Gastrocnemius medialis (tissue), 4 donors: ENCODE data around the gene PGPEP1. TPM values are rescaled to one million over a fixed set of nuclear protein-coding genes. Genes with fewer than 3 reads are reported as not detected.

Experiments used
- ATAC-seq, 2 donors: fragments of 150-250 bp; one replicate each; pipeline ENCODE4 v1.9.1; 2016
- DNase-seq, 2 donors: peaks; one replicate each; pipeline ENCODE4 v3.0.0-alpha.2; 2019
- H3K27ac ChIP-seq, 4 donors: fragments of 200-600 bp; sonication (generic); 1 replicate in 1 of 4; 2 replicates in 3 of 4; pipeline ENCODE4 v1.5.1; 2016 to 2018; ENCODE audit warnings: mild to moderate bottlenecking in 2 of 4, moderate library complexity in 1 of 4
- H3K27me3 ChIP-seq, 3 donors: fragments of 200-600 bp; sonication (generic) in 2 of 3; 1 replicate in 1 of 3; 2 replicates in 2 of 3; pipeline versions ENCODE4 v1.5.1 to v1.6.0; 2016 to 2019; ENCODE audit warnings: mild to moderate bottlenecking in 1 of 3, moderate library complexity in 1 of 3
- H3K36me3 ChIP-seq, 2 donors: fragments of 200-600 bp; sonication (generic) in 1 of 2; one replicate each; pipeline ENCODE4 v1.5.1; 2017 to 2018
- H3K4me1 ChIP-seq, 2 donors: fragments of 200-600 bp; sonication (generic) in 1 of 2; one replicate each; pipeline ENCODE4 v1.5.1; 2016 to 2017; ENCODE audit warnings: mild to moderate bottlenecking in 2 of 2
- H3K4me3 ChIP-seq, 4 donors: fragments of 200-600 bp; sonication (generic) in 3 of 4; 1 replicate in 1 of 4; 2 replicates in 3 of 4; pipeline ENCODE4 v1.5.1; 2016 to 2019; ENCODE audit warnings: mild to moderate bottlenecking in 2 of 4
- H3K9me3 ChIP-seq, 3 donors: fragments of 200-600 bp; sonication (generic) in 2 of 3; 1 replicate in 1 of 3; 2 replicates in 2 of 3; pipeline ENCODE4 v1.5.1; 2016 to 2019
- POLR2A ChIP-seq, 2 donors: fragments of 450-650 bp; IDR thresholded peaks; one replicate each; pipeline ENCODE4 v1.6.1; 2017; ENCODE audit warnings: antibody characterized with exemption in 2 of 2, mild to moderate bottlenecking in 2 of 2, moderate library complexity in 2 of 2
- in situ Hi-C, 4 donors: fragments of 200-750 bp; cut with MboI; loops; one replicate each; pipeline versions ENCODE4 v1.15.0 to v1.8.0; 2017; ENCODE audit warnings: low sequenced_read_pairs in 4 of 4
- intact Hi-C: fragments of 100-400 bp; cut with DNase I; formaldehyde crosslinking; loops from one replicate; pipeline ENCODE4 v1.15.1; 2023; ENCODE audit warnings: low total_unique reads
- total RNA-seq, 4 donors: library from RNA; depleted of rRNA; stranded (reverse); fragments of >200 nt; gene quantifications; one replicate each; pipeline versions ENCODE4 v1.1.0 to v1.2.3, GENCODE V29; 2016
- TF ChIP-seq, protein P1 (sequence below), 5 experiments: fragments of 450-650 bp in 3 of 5; fragments of 200-600 bp in 2 of 5; sonication (generic) in 2 of 5; IDR thresholded peaks in 4 of 5; conservative IDR thresholded peaks in 1 of 5; 1 replicate in 4 of 5; 2 replicates in 1 of 5; pipeline ENCODE4 v1.5.1; 2016 to 2019; ENCODE audit warnings: antibody characterized with exemption in 5 of 5, mild to moderate bottlenecking in 3 of 5, moderate library complexity in 3 of 5

The PGPEP1 gene
- total RNA-seq, 4 donors from 2014 or later = 11.7 to 42.3 (median 23.6) TPM

DNA sequence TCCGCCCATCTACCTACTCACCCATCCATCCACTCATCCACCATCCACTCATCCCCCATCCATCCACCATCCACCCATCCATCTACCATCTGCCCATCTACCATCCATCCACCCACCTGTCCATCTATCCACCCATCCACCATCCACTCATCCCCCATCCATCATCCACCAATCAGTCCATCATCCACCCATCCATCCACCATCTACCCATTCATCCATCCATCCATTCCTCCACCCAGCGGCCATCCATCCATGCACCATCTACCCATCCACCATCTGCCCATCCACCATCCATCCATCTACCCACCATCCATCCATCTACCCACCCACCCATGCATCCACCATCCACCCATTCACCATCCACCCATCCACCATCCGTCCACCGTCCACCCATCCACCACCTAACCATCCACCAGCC, 45.4 kb upstream of the PGPEP1 start:
- H3K36me3 ChIP-seq = no peaks in the 10 kb centered on the region
- H3K4me3 ChIP-seq = no peak overlapping the region
- TF ChIP-seq POLR2A (IDR thresholded peaks at IDR 0.05) = no peak
- TF ChIP-seq, protein P1, sequence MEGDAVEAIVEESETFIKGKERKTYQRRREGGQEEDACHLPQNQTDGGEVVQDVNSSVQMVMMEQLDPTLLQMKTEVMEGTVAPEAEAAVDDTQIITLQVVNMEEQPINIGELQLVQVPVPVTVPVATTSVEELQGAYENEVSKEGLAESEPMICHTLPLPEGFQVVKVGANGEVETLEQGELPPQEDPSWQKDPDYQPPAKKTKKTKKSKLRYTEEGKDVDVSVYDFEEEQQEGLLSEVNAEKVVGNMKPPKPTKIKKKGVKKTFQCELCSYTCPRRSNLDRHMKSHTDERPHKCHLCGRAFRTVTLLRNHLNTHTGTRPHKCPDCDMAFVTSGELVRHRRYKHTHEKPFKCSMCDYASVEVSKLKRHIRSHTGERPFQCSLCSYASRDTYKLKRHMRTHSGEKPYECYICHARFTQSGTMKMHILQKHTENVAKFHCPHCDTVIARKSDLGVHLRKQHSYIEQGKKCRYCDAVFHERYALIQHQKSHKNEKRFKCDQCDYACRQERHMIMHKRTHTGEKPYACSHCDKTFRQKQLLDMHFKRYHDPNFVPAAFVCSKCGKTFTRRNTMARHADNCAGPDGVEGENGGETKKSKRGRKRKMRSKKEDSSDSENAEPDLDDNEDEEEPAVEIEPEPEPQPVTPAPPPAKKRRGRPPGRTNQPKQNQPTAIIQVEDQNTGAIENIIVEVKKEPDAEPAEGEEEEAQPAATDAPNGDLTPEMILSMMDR (IDR thresholded peaks at IDR 0.05 in 4 of 5, conservative IDR thresholded peaks at IDR 0.05 in 1 of 5) = no peak
- H3K27ac ChIP-seq = no peak overlapping the region
- H3K9me3 ChIP-seq = no peaks in the 10 kb centered on the region
- ATAC-seq (no peak), DNase-seq (no peak)
- H3K27me3 ChIP-seq = no peaks in the 10 kb centered on the region
- intact Hi-C loops (no loop called here), in situ Hi-C loops (no loop called here)
- peaks cover 5 to 9% of the 10 kb centered on the region in 2 donors for H3K4me1 ChIP-seq

DNA sequence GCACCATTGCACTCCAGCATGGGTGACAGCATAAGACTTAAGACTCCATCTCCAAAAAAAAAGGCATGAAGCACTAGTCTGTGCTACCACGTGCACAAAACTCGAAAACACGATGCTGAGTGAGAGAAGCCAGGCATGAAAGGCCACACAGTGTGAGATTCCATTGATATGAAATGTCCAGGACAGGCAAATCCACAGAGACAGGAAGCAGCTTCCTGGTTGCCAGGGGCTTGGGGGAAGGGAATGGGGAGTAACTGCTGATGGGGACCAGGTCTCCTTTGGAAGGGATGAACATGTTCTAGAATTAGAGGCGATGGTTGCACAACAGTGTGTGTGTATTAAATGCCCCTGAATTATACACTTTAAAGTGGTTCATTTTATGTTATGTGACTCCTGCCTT, 43.1 kb upstream of the PGPEP1 start:
- Histone ChIP-seq H3K27ac (peak overlapping the region in 3 of 4 donors; percentile 17 to 99 (median 33)), H3K4me1 (peaks cover 14 to 22% of the 10 kb centered on the region in 2 donors), H3K36me3 (no peaks in the 10 kb centered on the region), H3K9me3 (no peaks in the 10 kb centered on the region), H3K27me3 (no peaks in the 10 kb centered on the region), H3K4me3 (no peak overlapping the region)
- DNase-seq (no peak), ATAC-seq (no peak)
- TF ChIP-seq, protein P1 (IDR thresholded peaks at IDR 0.05 in 4 of 5, conservative IDR thresholded peaks at IDR 0.05 in 1 of 5) = no peak
- TF ChIP-seq POLR2A (IDR thresholded peaks at IDR 0.05) = no peak
- intact Hi-C loops = no loop called here
- in situ Hi-C loops = no loop called here

DNA sequence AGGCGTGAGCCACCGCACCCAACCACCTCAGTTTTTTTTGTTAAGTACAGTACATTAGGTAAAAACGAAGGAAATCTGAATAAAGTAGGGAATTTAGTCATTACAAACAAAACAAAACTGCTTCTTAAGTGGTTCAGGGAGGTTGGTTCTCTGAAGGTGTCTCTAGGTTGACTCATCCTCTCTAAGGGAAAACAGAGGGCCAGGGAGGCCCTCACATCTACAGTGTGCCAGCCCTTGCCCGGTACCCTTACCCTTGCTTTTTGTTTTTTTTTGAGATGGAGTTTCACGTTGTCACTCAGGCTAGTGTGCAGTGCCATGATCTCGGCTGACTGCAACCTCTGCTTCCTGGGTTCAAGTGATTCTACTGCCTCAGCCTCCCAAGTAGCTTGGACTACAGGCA, 41.8 kb upstream of the PGPEP1 start:
- ATAC-seq = no peak
- intact Hi-C loops = no loop called here
- no peak overlapping the region for H3K4me3 ChIP-seq
- no peaks in the 10 kb centered on the region for H3K27me3 ChIP-seq
- H3K9me3 ChIP-seq = no peaks in the 10 kb centered on the region
- TF ChIP-seq, protein P1 (IDR thresholded peaks at IDR 0.05 in 4 of 5, conservative IDR thresholded peaks at IDR 0.05 in 1 of 5) = no peak
- no peak for TF ChIP-seq POLR2A (IDR thresholded peaks at IDR 0.05)
- peaks cover 16 to 27% of the 10 kb centered on the region in 2 donors for H3K4me1 ChIP-seq
- H3K36me3 ChIP-seq = no peaks in the 10 kb centered on the region
- peak overlapping the region; percentile 38 to 99 (median 90) for H3K27ac ChIP-seq
- no peak for DNase-seq
- in situ Hi-C loops = no loop called here

DNA sequence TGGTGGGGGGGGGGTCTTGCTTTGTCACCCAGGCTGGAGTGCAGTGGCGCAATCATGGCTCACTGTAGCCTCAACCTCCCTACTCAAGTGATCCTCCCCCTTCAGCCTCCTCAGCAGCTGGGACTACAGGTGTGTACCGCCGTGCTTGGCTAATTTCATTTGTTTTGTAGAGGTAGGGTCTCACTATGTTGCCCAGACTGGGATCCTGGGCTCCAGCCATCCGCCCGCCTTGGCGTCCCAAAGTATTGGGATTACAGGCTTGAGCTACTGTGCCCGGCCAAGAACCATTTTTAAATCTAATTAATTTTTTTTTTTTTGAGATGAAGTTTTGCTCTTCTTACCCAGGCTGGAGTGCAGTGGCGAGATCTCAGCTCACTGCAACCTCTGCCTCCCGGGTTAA, 40.7 kb upstream of the PGPEP1 start:
- Histone ChIP-seq H3K9me3 (no peaks in the 10 kb centered on the region), H3K4me3 (no peak overlapping the region), H3K36me3 (no peaks in the 10 kb centered on the region), H3K27me3 (no peaks in the 10 kb centered on the region), H3K4me1 (peaks cover 27 to 38% of the 10 kb centered on the region in 2 donors), H3K27ac (peak overlapping the region; percentile 88 to 99 (median 94))
- TF ChIP-seq, protein P1 (IDR thresholded peaks at IDR 0.05 in 4 of 5, conservative IDR thresholded peaks at IDR 0.05 in 1 of 5) = no peak
- no peak for TF ChIP-seq POLR2A (IDR thresholded peaks at IDR 0.05)
- in situ Hi-C loops (no loop called here), intact Hi-C loops (no loop called here)
- ATAC-seq (no peak), DNase-seq (no peak)
